GM12801 (cell line): ENCODE results near the gene LSM3.

Experiments used
- CTCF ChIP-seq: IDR thresholded peaks from one replicate; pipeline ENCODE4 v1.5.1; 2011; ENCODE audit warnings: control low read depth; ENCODE audit not compliant: insufficient read length; ENCODE audit errors: extremely low read depth

LSM3 gene

DNA sequence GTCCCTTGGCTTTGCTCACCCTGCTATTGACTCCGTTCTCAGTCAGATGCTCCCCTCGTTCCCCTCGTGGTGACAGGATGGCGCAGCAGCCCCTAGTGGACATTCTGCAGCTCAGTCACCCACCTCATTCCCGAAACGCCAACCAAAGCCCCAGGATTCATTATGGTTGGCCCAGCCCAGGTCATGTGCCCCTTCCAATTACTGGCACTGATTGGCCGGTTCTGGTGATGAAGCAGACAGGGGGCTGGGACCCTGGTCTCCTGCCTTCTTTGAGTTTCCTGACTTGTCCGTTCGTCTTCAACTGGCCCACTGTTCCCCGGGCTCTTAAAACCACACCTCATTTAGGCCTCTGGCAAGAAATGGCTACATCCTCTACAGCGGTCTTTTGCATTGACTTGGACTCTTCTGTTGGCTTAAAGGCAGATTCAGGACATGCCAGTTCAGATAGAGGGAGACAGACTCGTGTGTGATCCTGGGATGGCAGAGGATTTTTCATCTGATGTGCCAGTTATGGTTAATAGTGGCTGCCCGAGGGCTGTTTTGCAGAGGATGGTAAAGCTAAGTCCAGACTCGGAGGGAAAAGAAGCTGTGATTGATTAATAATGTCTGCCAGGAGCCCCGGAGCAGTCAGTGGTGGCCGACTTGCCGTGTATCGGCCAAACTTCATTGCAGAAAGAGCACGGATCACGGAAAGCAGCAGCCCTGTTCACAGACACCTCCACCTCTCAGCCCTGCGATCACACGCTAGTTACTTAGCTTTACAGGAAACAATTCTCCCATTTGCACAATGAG is 37.8 kb downstream of the LSM3 start:
- no peak for TF ChIP-seq CTCF

- TF ChIP-seq CTCF, result no peak
Measured at GRCh38 chr3:14218355-14218754, 39.7 kb downstream of the LSM3 start.

DNA sequence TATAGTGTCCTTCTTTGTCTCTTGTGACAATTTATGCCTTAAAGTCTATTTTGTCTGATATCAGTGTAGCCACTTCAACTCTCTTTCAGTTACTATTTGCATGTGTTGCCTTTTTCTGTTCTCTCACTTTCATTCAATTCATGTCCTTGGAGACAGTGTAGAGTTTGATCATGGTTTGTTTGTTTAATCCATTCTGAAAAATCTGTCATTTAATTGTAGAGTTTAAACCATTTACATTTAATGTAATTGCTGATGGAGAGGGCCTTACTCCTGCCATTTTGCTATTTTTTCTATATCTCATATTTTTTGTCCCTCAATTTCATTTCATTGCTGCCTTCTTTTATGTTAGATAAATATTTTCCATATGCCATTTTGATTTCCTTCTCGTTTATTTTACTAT is 42.3 kb downstream of the LSM3 start:
- TF ChIP-seq CTCF, result no peak

DNA sequence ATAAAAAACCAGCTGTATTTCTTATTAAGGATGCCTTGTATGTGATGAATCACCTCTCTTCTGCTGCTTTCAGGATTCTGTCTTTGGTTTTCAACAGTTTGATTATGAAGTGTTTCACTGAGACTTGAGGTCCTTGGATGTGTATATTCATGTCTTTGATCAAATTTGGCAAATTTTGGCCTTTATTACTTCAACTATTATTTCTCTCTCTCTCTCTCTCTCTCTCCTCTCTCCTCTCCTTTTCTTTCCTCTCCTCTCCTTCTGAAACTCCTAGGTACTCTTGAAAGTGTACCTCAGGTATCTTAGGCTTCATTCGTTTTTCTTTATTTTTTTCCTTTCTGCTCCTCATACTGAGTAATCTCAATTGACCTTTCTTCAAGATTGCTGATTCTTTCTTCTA is 43.3 kb downstream of the LSM3 start:
- TF ChIP-seq CTCF, result no peak

DNA sequence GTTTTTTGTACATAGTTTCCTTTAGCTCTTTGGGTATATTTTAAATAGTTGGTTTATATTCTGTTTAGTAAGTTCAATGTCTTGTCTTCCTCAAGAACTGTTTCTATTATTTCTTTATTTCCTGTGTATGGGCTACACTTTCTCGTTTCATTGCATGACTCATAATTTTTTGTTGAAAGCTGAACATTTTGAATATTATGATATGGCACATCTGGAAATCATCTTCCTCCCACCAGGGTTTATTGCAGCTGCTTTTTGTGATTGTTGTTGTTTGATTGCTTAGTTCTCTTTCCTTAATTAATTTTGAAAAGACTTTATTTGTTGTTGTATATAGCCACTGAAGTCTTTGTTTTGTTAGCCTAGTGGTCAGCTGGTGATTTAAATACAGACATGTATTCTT is 43.8 kb downstream of the LSM3 start:
- no peak for TF ChIP-seq CTCF

DNA sequence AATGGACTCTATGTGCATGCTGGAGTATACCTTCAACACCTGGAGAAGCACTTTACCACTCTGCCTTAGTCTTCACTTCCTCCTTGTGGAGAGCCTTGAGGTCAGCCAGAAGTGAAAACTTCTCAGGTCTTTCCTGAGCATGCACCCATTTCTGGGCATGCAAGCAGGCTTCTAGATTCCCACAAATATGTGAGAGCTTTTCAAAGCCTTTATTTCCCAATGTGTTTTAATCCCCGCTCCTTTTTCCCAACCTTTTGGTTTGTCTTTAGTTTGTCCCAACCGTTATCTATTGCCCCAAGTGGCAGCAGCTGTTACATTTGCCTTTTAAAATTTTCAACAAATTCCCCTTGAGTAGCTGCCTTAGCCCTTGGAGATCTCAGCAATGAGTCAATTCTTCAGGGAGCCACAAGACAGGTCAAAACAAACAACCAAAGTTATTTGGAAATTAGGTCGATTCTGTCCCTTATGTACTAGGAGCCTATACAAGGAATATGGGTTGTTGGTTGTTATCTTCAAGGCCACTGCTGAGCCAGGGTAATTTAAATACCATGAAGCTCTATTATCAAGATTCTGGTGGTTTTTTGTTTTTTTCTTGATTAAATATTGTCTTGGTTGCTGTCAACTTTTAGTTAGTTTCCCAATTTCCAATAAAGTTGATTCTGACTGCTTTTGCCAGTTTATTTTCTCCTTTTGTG is 44.4 kb downstream of the LSM3 start:
- TF ChIP-seq CTCF, result no peak

GRCh38 chr3:14223595-14223994 is 45.0 kb downstream of the LSM3 start:
- no peak for TF ChIP-seq CTCF
